BJ (cell line): ENCODE results near the gene AMPD2. TPM values are rescaled to one million over a fixed set of nuclear protein-coding genes. Genes with fewer than 3 reads are reported as not detected.
"Not testable (repeated sequence)": the region's sequence is repeated elsewhere in the genome, so short reads cannot be mapped to it uniquely, and the experiment has no call there.

Experiments used
- CTCF ChIA-PET: fragments of 350-600 bp; formaldehyde crosslinking; extraction: SDS; loops from one replicate; lab custom pipeline; 2021; ENCODE audit warnings: antibody characterized with exemption, inconsistent platforms; lab: Yijun Ruan, JAX
- POLR2A ChIA-PET: fragments of 300-600 bp; sonication (Branson Sonifier 250); formaldehyde crosslinking; extraction: SDS; loops from one replicate; lab custom pipeline; 2021; ENCODE audit warnings: antibody characterized with exemption; lab: Charles Lee
- DNase-seq: peaks from one replicate; pipeline ENCODE4 v3.0.0-alpha.2; 2011; ENCODE audit warnings: low read depth
- H3K27me3 ChIP-seq: 2 replicates; pipeline ENCODE4 v1.6.0; 2011; ENCODE audit warnings: low read length; ENCODE audit not compliant: control insufficient read depth, insufficient read depth
- H3K36me3 ChIP-seq: 2 replicates; pipeline ENCODE4 v1.5.1; 2011; ENCODE audit warnings: low read length; ENCODE audit not compliant: control insufficient read depth, insufficient read depth
- H3K4me3 ChIP-seq: 2 replicates; pipeline ENCODE4 v1.5.1; 2011; ENCODE audit warnings: low read depth, mild to moderate bottlenecking, control low read depth, low read length
- CTCF ChIP-seq: IDR thresholded peaks from 2 replicates; pipeline ENCODE4 v1.5.1; 2011; ENCODE audit warnings: low read depth, mild to moderate bottlenecking, control low read depth, inconsistent platforms, low read length, moderate library complexity; ENCODE audit not compliant: insufficient read depth
- polyA plus RNA-seq: library from polyadenylated mRNA; depleted of rRNA; stranded (reverse); fragments of >200 nt; gene quantifications from 2 replicates; pipeline ENCODE4 v1.2.3, GENCODE V29; 2011; rRNA removed
- small RNA-seq: library from RNA; depleted of rRNA; stranded (forward); fragments of <200 nt; gene quantifications from one replicate; pipeline ENCODE3, GENCODE V24; 2012; ENCODE audit warnings: low replicate concordance, low read depth; ENCODE audit not compliant: insufficient read length

AMPD2 gene
- polyA plus RNA-seq, 1 experiment = 86.9 TPM

GRCh38 chr1:109671067-109671466 lies 51.4 kb downstream of the AMPD2 start:
- Histone ChIP-seq H3K27me3 (no peaks in the 10 kb centered on the region), H3K36me3 (0 out of 2 replicates have a peak, but pooled peaks cover 3% of the 10 kb centered on the region), H3K4me3 (no peak overlapping the region)
- CTCF ChIA-PET = interaction anchor here (0.8 kb wide), 1 partner anchor 20 kb away, joined by 3 read pairs; no protein-coding TSS in a partner anchor
- no peak for TF ChIP-seq CTCF
- DNase-seq = no peak
- POLR2A ChIA-PET = no interaction called here

- CTCF ChIA-PET, H3K27me3 ChIP-seq, H3K4me3 ChIP-seq, POLR2A ChIA-PET, H3K36me3 ChIP-seq, DNase-seq: not testable (repeated sequence)
Measured at GRCh38 chr1:109673861-109674260, 54.2 kb downstream of the AMPD2 start.

- CTCF ChIA-PET = interaction anchor here (1.3 kb wide), 1 partner anchor 307 kb away, joined by 3 read pairs; the partner anchor contains the start of gene AHCYL1
- H3K36me3 ChIP-seq, DNase-seq, POLR2A ChIA-PET, H3K27me3 ChIP-seq, H3K4me3 ChIP-seq: not testable (repeated sequence)
Measured at GRCh38 chr1:109676683-109677381, 57.2 kb downstream of the AMPD2 start.

- CTCF ChIA-PET = no interaction called here
- H3K27me3 ChIP-seq = no peaks in the 10 kb centered on the region
- no peak for TF ChIP-seq CTCF
Measured at GRCh38 chr1:109677459-109677858, 57.8 kb downstream of the AMPD2 start.

GRCh38 chr1:109678637-109679036 lies 59.0 kb downstream of the AMPD2 start:
- DNase-seq, POLR2A ChIA-PET, H3K36me3 ChIP-seq, CTCF ChIA-PET, H3K4me3 ChIP-seq, H3K27me3 ChIP-seq: not testable (repeated sequence)

More at GRCh38 chr1:109677459-109677858, 57.8 kb downstream of the AMPD2 start:
- POLR2A ChIA-PET = no interaction called here
- H3K36me3 ChIP-seq = no peaks in the 10 kb centered on the region
- no peak for DNase-seq
- H3K4me3 ChIP-seq = no peak overlapping the region

Small RNAs within 50 kb of the gene (small RNA-seq; reads per million reads assigned to genes)
- 0.63 reads per million for gene RNU6V

Other genes with a start within 250 kb of the AMPD2 start
- 38.6 and 52.6 TPM in 2 replicates for gene SORT1, start 221.9 kb upstream of the AMPD2 start, polyA plus RNA-seq
- gene PSMA5, start 193.4 kb upstream of the AMPD2 start, polyA plus RNA-seq = 151 and 226 TPM in 2 replicates
- 58.8 and 73.1 TPM in 2 replicates for gene SYPL2, start 153.3 kb upstream of the AMPD2 start, polyA plus RNA-seq
- 5.7 and 8.7 TPM in 2 replicates for gene ATXN7L2, start 135.9 kb upstream of the AMPD2 start, polyA plus RNA-seq
- 8.2 and 10.8 TPM in 2 replicates for gene CYB561D1, start 125.7 kb upstream of the AMPD2 start, polyA plus RNA-seq
- 2.9 and 3.4 TPM in 2 replicates for gene AMIGO1, start 110.1 kb upstream of the AMPD2 start, polyA plus RNA-seq
- gene GPR61, start 80.0 kb upstream of the AMPD2 start, polyA plus RNA-seq = not detected in 2 replicates
- 4.7 and 9.6 TPM in 2 replicates for gene GNAI3, start 71.2 kb upstream of the AMPD2 start, polyA plus RNA-seq
- 0.09 and 0.15 TPM in 2 replicates for gene GNAT2, start 221 bp upstream of the AMPD2 start, polyA plus RNA-seq
- gene GSTM4, start 36.3 kb downstream of the AMPD2 start, polyA plus RNA-seq = 28.4 and 28.5 TPM in 2 replicates
- 49.0 and 62.3 TPM in 2 replicates for gene GSTM2, start 48.2 kb downstream of the AMPD2 start, polyA plus RNA-seq
- gene GSTM1, start 68.0 kb downstream of the AMPD2 start, polyA plus RNA-seq = 0.47 and 1.0 TPM in 2 replicates
- gene GSTM5, start 92.4 kb downstream of the AMPD2 start, polyA plus RNA-seq = 1.5 and 2.2 TPM in 2 replicates
- gene GSTM3, start 121.2 kb downstream of the AMPD2 start, polyA plus RNA-seq = 113 and 172 TPM in 2 replicates
- not detected in 2 replicates for gene EPS8L3, start 144.1 kb downstream of the AMPD2 start, polyA plus RNA-seq